Hepatic stellate cell (primary cell): ENCODE measurements around the gene NKX2-4.
"Not testable (repeated sequence)": the region's sequence is repeated elsewhere in the genome, so short reads cannot be mapped to it uniquely, and the experiment has no call there.

ENCODE experiments used
- DNase-seq: peaks from one replicate; pipeline ENCODE4 v3.0.0; 2011; ENCODE audit warnings: low spot score

The NKX2-4 gene

DNA sequence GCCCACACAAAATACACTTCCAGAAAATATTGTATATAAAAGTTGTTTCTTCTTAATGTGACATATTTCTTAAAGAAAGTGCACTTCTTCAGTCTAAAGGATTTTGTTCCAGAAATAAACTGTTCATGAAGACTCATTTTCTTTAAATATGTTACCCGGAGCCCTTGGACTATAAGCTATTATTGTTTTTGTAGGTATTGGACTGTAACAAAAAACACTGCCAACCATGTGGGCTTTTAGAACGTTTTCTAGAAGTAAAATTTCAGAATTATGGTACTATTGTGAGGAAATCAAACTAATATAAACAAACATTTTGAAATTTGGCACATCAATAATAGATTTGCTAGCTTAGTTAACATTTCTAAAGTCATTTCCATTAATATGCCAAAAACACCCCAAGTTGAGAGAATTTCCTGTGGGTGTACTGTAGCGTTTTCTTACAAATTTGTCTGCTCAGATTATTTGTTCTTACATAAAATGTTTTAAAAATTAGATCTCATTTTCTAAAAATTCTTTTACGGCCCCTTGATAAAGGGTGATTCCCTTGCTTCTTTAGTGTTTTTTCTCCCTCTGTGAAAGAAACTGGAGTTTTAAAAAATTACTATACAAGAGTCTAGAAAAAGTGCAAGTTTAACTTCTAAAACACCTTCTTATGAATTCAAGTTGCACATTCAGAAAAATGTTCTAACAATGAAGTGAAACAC is 3.4 kb downstream of the NKX2-4 start:
- no peak for DNase-seq

DNA sequence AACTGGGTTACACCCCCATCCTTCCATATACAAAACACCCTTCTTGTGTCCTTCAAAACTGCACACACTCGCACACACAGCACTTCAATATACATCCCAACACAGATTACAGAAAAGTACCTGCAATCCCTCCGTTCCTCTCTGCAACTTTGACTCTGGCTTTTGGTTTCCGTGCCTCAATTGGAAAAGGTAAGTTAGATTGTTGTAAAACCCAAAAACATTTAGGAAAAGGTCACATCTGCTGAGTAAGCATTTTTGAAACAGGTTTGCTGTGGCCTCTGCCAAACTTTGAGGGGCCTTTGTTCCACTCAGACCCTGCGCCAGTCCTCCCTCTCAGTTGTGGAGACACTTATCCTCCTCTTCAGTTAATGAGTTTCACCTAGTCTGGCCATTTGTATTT is 4.2 kb downstream of the NKX2-4 start:
- no peak for DNase-seq

DNA sequence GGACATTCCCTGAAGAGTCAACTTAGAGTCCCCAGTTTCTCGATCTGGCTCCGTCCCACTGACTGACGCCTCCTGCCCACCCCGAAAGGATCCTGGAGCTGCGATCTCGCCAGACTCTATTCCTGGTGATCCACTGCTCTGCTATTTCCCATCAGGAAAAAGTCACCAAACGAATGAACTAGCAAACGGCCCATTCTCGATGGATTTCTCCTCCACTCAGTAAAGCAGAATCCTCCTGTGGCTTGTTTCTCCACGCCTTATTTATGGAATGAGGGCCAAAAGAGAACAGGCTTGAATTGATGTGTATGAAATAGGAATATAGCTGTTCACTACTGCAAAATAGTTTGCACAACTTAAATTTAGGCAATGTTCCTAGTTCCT is 5.4 kb downstream of the NKX2-4 start:
- no peak for DNase-seq

DNA sequence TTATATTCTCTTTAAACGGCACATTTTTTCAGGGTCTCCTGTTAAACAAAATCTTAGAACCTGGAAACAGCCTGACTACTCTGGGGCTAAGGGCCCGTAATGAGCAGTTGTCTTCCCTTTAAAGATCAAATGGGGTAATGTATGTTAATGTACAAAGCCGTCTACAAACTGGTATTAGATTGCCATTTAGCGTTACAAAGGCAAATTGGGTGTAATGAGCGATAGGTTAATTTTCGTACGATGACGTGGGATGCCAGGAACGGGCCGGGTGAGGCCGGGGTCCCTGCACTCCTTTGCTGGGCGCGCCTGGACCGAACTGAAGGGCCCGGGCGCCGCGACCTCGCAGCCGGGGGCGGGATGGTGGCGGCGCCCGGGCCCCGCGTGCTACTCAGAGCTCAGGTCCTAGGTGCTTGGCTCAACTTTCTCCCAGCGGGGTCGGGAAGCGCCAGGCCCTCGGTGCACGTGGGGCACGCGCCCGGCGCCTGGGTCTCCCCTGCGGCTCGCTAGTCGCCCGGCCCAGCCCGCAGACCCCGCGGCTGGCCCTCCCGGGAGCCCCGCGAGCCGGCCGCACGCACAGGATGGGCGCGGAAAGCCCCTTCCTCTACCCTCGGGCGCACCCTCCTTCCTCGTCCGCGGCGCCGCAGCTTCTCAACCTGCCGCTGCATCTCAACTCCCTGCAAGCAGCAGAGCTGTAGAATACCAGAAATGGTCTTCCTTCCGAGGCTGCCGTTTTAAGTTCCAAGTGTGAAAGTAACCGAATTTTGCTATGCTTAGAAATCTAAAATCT is 5.9 kb downstream of the NKX2-4 start:
- DNase-seq, result no peak

DNA sequence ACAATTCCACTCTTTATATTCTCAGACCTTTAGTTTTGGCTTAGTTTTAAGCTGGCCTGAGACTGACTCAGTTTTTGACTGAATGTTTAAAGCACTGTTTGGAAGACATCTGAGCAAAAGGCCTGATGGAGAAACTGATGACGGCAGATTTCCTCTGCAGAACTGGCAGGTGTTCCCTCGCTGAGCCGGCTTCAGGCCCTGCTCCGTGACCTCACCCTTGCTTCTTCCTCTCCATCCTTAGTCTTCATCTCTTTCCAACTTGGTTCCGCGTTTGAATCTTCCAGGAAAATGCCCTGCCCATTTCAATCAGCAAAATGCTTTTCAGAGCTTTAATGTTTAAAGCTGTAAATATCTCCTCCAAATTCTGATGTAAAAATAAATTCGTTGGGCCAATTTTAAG is 6.6 kb downstream of the NKX2-4 start:
- DNase-seq, result no peak

DNA sequence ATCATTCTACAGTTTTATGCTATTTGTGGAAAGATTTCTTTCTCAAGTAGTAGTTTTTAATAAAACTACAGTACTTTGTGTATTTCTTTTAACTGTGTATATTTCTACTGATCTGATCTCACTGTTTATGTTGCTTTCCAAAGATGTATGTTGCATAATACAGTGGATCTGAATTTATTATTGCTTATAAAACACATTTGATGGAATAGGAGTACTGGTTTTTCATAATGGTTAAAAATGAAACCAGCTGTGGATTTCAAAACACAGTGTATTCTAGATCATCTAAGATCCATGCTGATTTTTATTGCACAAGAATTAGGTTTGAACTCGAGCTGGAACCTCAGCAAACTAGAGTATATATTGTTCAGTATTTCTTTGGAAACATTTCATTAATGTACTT is 8.0 kb downstream of the NKX2-4 start:
- DNase-seq, result no peak

DNA sequence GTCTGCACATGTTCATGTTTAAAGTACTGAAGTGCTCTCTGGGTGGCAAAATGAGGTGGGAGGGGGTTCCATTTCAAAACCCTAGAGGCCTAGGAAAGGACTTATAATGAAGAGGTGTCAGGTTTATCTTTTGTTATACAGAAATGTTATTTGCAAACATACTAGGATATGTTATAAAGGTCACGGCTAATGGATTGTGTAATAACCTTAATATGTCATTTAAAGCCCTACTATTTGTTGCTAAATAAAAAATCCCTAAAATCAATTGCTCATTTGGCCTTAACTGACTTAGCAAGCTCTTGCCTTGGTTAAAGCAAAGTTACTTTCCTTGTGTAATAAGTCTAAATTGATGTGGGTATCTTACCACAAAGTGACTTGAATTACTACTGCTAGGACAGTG is 8.8 kb downstream of the NKX2-4 start:
- DNase-seq, result no peak

DNA sequence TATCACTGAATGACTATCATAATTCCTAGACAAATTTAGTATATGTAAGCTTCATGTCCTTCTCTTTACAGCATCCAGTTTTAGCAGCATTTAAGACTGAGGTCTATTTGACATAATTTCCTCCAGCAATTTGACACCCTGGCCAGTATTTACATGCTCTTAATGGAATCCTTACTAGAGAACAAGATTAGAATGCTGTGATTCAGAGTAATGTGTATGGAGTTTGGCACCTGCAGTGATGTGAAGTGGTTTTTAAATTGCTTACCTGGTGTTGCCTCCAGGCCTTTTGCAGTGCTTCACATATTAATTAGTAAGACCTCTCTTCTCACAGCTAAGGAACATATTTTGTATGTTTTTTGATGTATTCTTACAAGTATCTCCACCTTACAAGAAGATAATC is 9.8 kb downstream of the NKX2-4 start:
- DNase-seq, result no peak

DNA sequence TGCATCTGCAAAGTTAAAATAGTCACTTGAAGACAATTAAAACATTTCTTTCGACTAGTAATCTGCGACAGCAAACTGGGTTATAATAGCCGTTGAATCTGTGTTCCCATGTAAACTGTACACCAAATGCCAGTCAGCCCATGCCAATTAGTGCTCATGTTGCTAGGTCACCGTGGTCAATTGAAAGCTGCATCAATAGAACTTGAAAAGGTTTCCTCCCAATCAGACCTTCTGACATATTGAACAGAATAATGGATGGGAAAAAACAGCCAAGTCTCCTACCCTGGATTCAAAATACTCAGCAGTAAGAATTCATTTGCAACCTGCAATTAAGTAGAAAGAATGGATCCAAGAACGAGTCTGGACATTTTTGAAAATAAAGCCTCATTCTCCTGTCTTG is 11.2 kb downstream of the NKX2-4 start:
- no peak for DNase-seq

DNA sequence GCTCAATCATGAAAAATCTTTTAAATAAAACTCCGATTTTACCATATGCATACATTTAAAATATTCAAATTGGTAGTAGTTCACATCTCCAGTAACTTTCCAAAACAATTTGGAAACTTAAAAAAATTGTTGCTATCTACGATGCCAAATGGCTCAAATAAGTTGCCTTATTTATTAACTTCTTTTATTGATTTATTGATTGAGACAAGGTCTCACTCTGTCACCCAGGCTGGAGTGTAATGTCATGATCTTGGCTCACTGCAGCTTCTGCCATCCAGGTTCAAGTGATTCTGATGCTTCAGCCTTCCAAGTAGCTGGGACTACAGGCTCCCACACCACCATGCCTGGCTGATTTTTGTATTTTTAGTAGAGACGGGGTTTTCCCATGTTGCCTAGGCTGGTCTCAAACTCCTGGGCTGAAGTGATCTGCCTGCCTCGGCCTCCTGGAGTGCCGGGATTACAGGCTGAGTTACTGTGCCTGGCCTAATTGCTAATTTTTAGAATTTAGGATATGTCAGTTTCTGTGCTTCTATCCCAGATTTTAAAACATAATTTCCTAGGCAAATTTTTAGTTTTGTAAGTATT is 12.9 kb downstream of the NKX2-4 start:
- no peak for DNase-seq

DNA sequence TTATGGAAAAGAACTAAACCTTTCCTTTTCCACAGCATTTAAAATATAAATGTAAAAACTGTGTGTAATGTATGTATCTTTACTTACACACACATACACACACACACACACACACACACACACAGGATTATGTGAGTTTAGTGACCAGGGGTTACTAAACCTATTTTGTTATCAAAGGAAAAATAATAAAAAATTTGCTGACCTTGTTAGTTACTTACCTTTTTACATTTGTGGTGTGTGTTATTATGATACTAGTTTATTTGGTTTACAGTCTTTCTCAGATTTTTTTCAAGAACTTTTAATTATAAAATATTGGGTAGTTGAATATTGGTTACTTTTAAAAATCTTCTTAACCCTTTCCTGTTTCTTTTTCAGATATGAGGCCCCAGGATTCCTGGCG is 15.7 kb downstream of the NKX2-4 start:
- DNase-seq, result no peak

DNA sequence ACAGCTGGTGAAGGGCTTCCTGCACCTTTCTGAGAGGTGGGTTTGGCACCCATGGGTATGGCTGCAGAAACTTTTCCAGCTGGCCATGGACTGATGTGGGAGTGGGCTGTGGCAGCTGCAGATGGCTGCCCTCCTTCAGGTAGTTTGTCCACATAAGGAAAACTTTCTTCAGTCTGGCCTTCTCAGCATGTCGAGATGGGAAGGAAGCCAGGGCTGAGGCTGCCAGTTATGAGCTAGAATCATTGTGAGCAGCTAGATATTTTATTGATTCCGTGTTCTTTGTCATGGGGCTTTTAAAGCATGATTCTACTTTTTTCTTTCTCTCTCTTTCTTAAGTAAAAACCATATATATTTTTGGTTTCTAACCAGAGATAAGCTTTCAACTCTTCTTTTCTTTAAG is 16.6 kb downstream of the NKX2-4 start:
- no peak for DNase-seq

DNA sequence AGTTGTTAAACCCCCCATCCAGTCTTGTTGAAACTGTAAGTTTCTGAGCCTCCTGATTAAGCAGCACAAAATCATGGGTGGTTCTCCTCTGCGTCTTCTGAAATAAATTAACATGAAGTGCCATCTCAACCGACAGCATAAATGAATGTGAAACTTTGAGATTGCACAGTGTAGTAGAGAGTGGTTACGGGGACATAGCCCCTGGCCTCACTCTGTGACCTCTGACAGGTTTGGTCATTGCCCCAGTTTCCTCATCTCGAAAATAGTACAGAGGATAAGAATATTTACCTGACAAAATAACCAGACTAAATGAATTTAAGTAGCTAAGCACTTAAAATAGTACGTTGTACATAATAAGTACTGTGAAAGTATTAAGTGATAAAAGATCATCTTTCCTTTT is 19.1 kb downstream of the NKX2-4 start:
- DNase-seq, result no peak

DNA sequence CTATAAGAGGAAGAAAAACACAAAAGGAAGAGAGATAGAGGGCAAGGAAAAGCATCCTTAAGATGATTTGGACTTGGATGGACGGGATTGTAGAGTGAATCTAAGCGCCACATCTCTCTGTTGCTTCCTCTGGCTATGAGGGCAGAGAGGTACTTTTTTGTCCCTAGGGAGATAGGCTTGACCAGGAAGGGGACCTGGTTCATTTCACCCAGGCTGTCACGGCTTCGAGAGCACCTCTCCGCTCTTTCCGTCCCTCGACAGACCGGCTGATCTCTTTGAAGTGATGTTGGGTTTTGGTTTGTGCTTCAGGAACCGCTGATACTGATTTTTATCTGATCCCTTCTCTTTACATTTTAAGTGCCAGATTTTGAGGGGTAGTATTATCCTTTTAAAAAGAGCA is 19.6 kb downstream of the NKX2-4 start:
- DNase-seq, result no peak

DNA sequence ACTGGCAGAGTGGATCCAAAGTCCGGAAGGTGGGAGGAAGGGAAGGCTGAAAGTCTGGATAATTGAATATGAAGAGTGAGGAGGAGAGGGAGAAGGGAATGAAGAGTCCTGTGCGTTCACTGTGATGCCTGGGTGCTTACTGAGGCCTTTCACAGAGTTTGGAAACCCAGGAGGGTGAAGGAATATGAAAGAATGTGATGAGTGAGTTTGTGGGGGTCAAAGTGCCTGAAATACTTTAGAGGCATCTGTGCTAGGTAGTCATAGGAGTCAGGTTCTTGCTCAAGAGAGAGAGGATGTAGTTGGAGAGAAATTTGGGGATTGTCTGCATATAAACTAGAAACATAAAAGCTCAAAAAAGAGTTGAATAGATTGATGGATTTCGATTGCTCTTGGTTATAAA is 20.7 kb downstream of the NKX2-4 start:
- DNase-seq, result no peak

DNA sequence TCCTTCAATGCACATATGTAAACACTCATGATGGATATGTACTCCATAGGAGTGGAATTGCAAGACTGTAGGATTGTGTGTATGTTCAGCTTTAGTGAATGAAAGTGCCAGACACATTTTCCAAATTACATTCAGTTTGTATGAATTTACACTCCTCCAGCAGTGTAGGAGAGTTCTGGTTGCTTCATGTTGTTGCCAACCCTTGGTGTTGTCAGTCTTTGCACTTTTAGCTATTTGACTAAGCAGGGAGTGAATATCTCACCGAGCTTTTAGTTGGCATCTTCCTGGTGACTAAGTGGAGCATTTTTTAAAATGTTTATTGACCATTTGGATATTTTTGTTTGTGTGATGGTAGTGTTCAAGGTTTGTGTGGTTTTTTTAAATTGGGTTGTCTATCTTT is 23.9 kb downstream of the NKX2-4 start:
- DNase-seq, result no peak

DNA sequence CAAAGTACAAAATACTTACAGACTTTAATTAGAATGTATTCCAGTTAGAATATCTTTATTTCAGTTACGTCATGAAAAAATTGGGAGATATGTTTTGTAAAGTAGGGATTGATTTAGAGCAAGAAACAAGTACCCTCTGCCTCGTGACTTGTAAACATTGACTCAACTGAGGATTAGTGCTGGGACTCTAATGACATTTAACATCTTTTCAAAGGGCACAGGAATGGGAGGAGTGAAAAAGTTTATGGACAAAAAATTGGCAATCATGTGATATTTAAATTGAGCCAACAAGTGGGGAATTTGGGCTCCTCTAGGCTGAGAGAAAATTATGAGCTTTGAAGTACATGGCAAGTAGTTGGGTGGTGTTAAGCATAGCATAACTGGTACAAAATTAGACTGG is 25.3 kb downstream of the NKX2-4 start:
- DNase-seq, result no peak

DNA sequence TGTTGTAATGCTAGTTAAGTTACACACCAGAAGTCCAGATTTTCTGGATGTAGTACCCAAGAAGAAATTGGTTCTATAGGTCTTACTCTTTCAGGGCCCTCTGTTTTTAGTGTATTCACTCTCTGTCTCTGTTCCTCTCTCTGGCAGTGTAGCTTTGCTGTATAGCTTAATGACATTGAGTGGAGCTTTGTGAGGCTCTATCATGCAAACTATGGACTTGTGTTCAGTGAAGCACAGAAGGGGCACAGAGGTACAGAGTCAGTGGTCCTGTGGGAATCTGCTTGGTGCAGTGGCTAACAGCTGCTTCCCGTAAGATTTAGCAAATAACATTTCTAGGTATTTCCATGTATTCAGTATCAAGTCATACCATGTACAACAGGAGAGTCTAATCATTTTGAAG is 26.1 kb downstream of the NKX2-4 start:
- DNase-seq, result no peak

DNA sequence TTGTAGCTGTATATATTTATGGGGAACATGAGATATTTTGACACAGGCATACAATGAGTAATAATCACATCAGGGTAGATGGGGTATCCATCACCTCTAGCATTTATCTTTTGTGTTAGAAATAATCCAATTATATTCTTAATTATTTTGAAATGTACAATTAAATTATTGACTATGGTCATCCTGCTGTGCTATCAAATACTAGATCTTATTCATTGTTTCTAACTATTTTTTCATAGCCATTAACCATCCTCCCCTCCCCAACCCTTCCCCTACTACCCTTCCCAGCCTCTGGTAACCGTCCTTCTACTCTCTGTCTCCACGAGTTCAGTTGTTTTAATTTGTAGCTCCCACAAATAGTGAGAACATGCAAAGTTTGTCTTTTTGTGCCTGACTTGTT is 28.5 kb downstream of the NKX2-4 start:
- no peak for DNase-seq

DNA sequence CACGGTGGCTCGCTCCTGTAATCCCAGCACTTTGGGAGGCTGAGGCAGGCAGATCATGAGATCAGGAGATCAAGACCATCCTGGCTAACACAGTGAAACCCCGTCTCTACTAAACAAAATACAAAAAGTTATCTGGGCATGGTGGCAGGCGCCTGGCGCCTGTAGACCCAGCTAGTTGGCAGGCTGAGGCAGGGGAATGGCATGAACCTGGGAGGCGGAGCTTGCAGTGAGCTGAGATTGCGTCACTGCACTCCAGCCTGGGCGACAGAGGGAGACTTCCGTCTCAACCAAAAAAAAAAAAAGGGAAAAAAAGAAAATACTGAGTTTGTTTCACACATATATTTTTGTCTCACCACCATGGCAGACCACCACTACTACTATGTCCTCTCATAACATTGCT is 31.1 kb downstream of the NKX2-4 start:
- DNase-seq, result not testable (repeated sequence)

DNA sequence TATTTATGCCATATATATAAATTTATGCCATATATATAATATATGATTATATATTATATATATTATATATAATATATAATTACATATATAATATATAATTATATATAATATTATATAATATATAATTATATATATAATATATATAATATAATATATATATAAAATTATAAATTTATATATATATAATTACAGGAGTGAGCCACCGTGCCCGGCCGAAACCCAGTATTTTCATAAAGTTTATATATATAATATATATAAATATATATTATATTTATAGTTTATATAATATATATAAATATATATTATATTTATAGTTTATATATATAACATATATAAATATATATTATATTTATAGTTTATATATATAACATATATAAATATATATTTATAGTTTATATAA is 31.6 kb downstream of the NKX2-4 start:
- DNase-seq, result no peak

DNA sequence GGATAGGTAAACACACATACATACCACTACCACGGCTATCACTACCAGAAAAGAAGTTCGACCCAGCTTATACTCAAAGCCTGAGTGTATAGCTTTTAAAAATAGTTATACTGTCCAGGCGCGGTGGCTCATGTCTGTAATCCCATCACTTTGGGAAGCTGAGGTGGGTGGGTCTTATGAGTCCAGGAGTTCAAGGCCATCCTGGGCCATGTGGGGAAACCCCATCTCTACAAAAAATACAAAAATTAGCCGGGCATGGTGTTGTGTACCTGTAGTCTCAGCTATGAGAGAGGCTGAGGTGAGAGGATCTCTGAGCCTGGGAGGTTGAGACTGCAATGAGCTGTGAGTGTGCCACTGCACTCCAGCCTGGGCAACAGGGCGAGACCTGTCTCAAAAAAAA is 32.9 kb downstream of the NKX2-4 start:
- DNase-seq, result no peak

DNA sequence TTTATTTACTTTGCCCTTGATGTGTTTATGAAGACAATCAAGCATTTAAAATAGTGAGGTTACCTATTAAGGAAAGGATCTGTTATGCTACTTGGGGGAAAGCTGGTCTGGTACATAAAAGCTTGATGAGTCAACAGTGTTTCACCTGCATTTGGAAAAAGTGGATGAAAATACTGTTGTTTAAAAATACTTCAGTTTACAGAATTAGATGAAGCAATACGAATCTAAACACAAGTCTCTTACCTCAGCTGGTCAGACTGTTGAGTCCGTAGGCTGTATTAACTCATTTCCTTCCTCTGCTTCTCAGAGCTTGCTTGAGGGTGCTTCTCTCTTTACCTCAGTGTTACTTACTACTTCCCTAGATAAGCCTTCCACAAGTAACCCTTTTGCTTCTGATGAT is 36.1 kb downstream of the NKX2-4 start:
- DNase-seq, result no peak

DNA sequence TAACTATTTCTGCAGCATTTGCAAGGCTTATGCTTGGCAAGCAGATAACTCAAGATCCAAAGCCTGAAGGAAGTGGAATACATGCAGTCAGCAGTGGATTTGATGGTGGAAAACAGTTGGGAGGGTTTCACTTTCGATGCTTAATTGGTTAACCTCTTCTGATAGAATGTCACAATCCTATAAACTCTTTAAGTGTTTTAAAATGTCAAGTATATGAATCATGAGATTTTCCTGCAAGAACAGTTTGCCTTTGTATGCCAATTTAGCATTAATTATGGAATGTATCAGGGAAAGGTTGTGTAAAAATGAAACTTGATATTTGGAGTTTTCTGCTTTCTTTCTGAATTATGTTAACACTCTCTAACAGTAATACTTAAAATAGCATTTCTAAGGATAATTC is 36.6 kb downstream of the NKX2-4 start:
- no peak for DNase-seq
